ENCODE data around the gene STRADA.

The STRADA gene

DNA sequence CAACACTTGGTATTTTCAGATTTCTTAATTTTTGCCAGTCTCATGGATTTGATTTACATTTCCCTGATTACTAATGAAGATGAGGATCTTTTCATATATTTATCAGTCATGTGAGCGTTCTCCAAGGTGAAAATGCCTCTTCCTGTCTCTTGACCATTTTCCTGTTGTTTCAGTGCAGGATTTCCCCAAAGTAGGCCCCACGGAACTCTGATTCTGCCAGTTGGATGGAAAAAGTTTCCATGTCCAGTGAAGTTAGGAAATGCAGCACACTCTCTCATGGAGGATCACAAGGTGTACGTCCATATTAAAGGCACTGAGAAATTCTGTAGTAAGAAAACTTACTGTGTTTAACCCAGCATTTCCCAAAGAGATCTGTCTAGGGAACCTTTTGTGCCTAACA, 25.2 kb downstream of the STRADA start:
- no peak overlapping the region for H3K9ac ChIP-seq (ENCODE audit: insufficient read length, low read depth)
- H3K4me1 ChIP-seq (ENCODE audit: insufficient read depth, insufficient read length) = no peaks in the 10 kb centered on the region
- no peaks in the 10 kb centered on the region for H3K27me3 ChIP-seq (ENCODE audit: insufficient read depth, insufficient read length)
- H3K9me3 ChIP-seq (ENCODE audit: insufficient read depth, low read length) = no peaks in the 10 kb centered on the region
- H3K4me3 ChIP-seq (ENCODE audit: insufficient read length, low read depth) = no peak overlapping the region
- no peak for DNase-seq (ENCODE audit: low read depth, low spot score)
- TF ChIP-seq ZNF274 (IDR thresholded peaks at IDR 0.05; ENCODE audit: low read depth, low read length) = no peak
- no peak for TF ChIP-seq SUZ12 (IDR thresholded peaks at IDR 0.05; ENCODE audit: extremely low read depth, insufficient read depth, insufficient read length)
- TF ChIP-seq YY1 (IDR thresholded peaks at IDR 0.05; ENCODE audit: insufficient read depth, insufficient read length) = no peak
- peaks cover 39% of the 10 kb centered on the region for H3K36me3 ChIP-seq (ENCODE audit: insufficient read depth, insufficient read length, low read length)

GRCh38 chr17:63714550-63715277, 26.9 kb downstream of the STRADA start:
- no peaks in the 10 kb centered on the region for H3K27me3 ChIP-seq (ENCODE audit: insufficient read depth, insufficient read length)
- no peak for DNase-seq (ENCODE audit: low read depth, low spot score)
- H3K4me3 ChIP-seq (ENCODE audit: insufficient read length, low read depth) = no peak overlapping the region
- no peaks in the 10 kb centered on the region for H3K9me3 ChIP-seq (ENCODE audit: insufficient read depth, low read length)
- H3K4me1 ChIP-seq (ENCODE audit: insufficient read depth, insufficient read length) = no peaks in the 10 kb centered on the region
- TF ChIP-seq SUZ12 (IDR thresholded peaks at IDR 0.05; ENCODE audit: extremely low read depth, insufficient read depth, insufficient read length) = no peak
- no peak for TF ChIP-seq ZNF274 (IDR thresholded peaks at IDR 0.05; ENCODE audit: low read depth, low read length)
- TF ChIP-seq YY1 (IDR thresholded peaks at IDR 0.05; ENCODE audit: insufficient read depth, insufficient read length) = no peak
- peaks cover 50% of the 10 kb centered on the region for H3K36me3 ChIP-seq (ENCODE audit: insufficient read depth, insufficient read length, low read length)
- H3K9ac ChIP-seq (ENCODE audit: insufficient read length, low read depth) = no peak overlapping the region

- Histone ChIP-seq H3K27me3 (ENCODE audit: insufficient read depth, insufficient read length) (no peaks in the 10 kb centered on the region), H3K9ac (ENCODE audit: insufficient read length, low read depth) (no peak overlapping the region), H3K4me3 (ENCODE audit: insufficient read length, low read depth) (no peak overlapping the region), H3K9me3 (ENCODE audit: insufficient read depth, low read length) (no peaks in the 10 kb centered on the region), H3K4me1 (ENCODE audit: insufficient read depth, insufficient read length) (no peaks in the 10 kb centered on the region), H3K36me3 (ENCODE audit: insufficient read depth, insufficient read length, low read length) (peaks cover 73% of the 10 kb centered on the region)
- TF ChIP-seq ZNF274 (IDR thresholded peaks at IDR 0.05; ENCODE audit: low read depth, low read length) = no peak
- TF ChIP-seq YY1 (IDR thresholded peaks at IDR 0.05; ENCODE audit: insufficient read depth, insufficient read length) = no peak
- TF ChIP-seq SUZ12 (IDR thresholded peaks at IDR 0.05; ENCODE audit: extremely low read depth, insufficient read depth, insufficient read length) = no peak
- DNase-seq (ENCODE audit: low read depth, low spot score) = no peak
Measured at GRCh38 chr17:63709110-63709509, 32.5 kb downstream of the STRADA start.

DNA sequence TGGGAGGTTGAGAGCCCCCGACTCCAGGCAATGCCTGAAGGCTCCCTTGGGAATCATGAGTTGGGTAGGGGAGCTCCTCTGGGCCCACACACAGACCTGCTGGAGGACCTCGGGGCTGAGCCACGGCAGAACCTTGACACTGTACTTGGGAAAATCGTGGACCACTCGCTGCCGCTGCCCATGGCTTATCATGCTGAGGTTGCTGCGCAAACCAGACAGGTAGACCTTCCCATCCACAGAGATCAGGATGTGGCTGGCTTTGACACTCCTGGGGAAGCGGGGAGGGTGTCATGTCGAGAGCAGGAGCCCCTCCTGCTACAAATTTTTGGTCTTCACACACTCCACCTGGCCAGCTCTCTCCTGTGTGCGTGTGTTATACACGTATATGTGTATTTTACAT, 34.4 kb downstream of the STRADA start:
- no peak overlapping the region for H3K9ac ChIP-seq (ENCODE audit: insufficient read length, low read depth)
- H3K9me3 ChIP-seq (ENCODE audit: insufficient read depth, low read length) = no peaks in the 10 kb centered on the region
- peaks cover 81% of the 10 kb centered on the region for H3K36me3 ChIP-seq (ENCODE audit: insufficient read depth, insufficient read length, low read length)
- TF ChIP-seq SUZ12 (IDR thresholded peaks at IDR 0.05; ENCODE audit: extremely low read depth, insufficient read depth, insufficient read length) (no peak), ZNF274 (IDR thresholded peaks at IDR 0.05; ENCODE audit: low read depth, low read length) (no peak), YY1 (IDR thresholded peaks at IDR 0.05; ENCODE audit: insufficient read depth, insufficient read length) (no peak)
- no peak for DNase-seq (ENCODE audit: low read depth, low spot score)
- peaks cover 6% of the 10 kb centered on the region for H3K4me1 ChIP-seq (ENCODE audit: insufficient read depth, insufficient read length)
- H3K4me3 ChIP-seq (ENCODE audit: insufficient read length, low read depth) = no peak overlapping the region
- no peaks in the 10 kb centered on the region for H3K27me3 ChIP-seq (ENCODE audit: insufficient read depth, insufficient read length)

GRCh38 chr17:63706336-63707082, 35.1 kb downstream of the STRADA start:
- no peak for DNase-seq (ENCODE audit: low read depth, low spot score)
- peaks cover 80% of the 10 kb centered on the region for H3K36me3 ChIP-seq (ENCODE audit: insufficient read depth, insufficient read length, low read length)
- H3K27me3 ChIP-seq (ENCODE audit: insufficient read depth, insufficient read length) = no peaks in the 10 kb centered on the region
- H3K4me3 ChIP-seq (ENCODE audit: insufficient read length, low read depth) = no peak overlapping the region
- H3K4me1 ChIP-seq (ENCODE audit: insufficient read depth, insufficient read length) = peaks cover 8% of the 10 kb centered on the region
- H3K9ac ChIP-seq (ENCODE audit: insufficient read length, low read depth) = no peak overlapping the region
- H3K9me3 ChIP-seq (ENCODE audit: insufficient read depth, low read length) = no peaks in the 10 kb centered on the region
- TF ChIP-seq YY1 (IDR thresholded peaks at IDR 0.05; ENCODE audit: insufficient read depth, insufficient read length) (no peak), SUZ12 (IDR thresholded peaks at IDR 0.05; ENCODE audit: extremely low read depth, insufficient read depth, insufficient read length) (no peak), ZNF274 (IDR thresholded peaks at IDR 0.05; ENCODE audit: low read depth, low read length) (no peak)

DNA sequence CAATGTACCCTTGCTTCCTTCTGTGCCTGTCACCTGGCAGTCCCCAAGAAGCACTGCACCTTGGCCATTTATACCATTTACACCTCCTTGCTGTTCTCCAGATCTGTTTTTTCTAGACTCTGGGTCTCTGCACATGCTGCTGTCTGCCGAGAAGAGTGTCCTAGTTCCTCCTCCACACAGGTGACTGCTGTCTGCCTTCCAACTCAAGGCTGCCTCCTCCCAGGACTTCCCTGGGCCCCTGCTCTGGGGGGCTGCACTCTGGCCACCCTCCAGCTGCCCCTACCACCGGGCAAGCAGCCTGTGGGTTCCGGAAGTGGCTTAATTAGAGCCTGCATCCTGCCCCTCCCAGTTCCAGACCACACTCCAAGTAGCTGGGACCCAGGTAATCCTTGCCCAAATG, 35.9 kb downstream of the STRADA start:
- H3K4me1 ChIP-seq (ENCODE audit: insufficient read depth, insufficient read length) = peaks cover 16% of the 10 kb centered on the region
- H3K4me3 ChIP-seq (ENCODE audit: insufficient read length, low read depth) = no peak overlapping the region
- no peaks in the 10 kb centered on the region for H3K9me3 ChIP-seq (ENCODE audit: insufficient read depth, low read length)
- H3K36me3 ChIP-seq (ENCODE audit: insufficient read depth, insufficient read length, low read length) = peaks cover 77% of the 10 kb centered on the region
- no peak for DNase-seq (ENCODE audit: low read depth, low spot score)
- no peaks in the 10 kb centered on the region for H3K27me3 ChIP-seq (ENCODE audit: insufficient read depth, insufficient read length)
- no peak for TF ChIP-seq YY1 (IDR thresholded peaks at IDR 0.05; ENCODE audit: insufficient read depth, insufficient read length)
- TF ChIP-seq SUZ12 (IDR thresholded peaks at IDR 0.05; ENCODE audit: extremely low read depth, insufficient read depth, insufficient read length) = no peak
- no peak for TF ChIP-seq ZNF274 (IDR thresholded peaks at IDR 0.05; ENCODE audit: low read depth, low read length)
- H3K9ac ChIP-seq (ENCODE audit: insufficient read length, low read depth) = no peak overlapping the region

DNA sequence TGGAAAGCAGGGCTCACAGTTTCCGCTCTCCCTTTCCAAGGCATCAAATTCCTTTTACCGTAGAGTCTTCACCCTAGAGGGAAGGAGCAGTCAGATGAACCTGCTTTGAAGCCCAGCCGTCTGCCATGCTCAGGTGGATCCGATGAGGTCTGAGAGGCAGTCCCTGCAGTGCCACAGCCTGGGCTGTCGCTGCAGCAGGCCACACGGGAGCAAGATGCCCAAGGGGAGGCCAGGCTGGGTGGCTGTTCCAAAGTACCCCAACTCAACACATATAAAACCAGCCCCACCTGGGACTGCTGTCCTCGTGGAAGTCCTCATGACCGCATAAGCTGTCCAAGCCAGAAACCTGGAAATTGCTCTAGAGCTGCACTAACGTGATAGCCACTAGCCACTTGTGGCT, 36.8 kb downstream of the STRADA start:
- Histone ChIP-seq H3K9me3 (ENCODE audit: insufficient read depth, low read length) (no peaks in the 10 kb centered on the region), H3K36me3 (ENCODE audit: insufficient read depth, insufficient read length, low read length) (peaks cover 71% of the 10 kb centered on the region), H3K4me1 (ENCODE audit: insufficient read depth, insufficient read length) (peaks cover 16% of the 10 kb centered on the region), H3K27me3 (ENCODE audit: insufficient read depth, insufficient read length) (no peaks in the 10 kb centered on the region), H3K9ac (ENCODE audit: insufficient read length, low read depth) (no peak overlapping the region), H3K4me3 (ENCODE audit: insufficient read length, low read depth) (no peak overlapping the region)
- no peak for DNase-seq (ENCODE audit: low read depth, low spot score)
- TF ChIP-seq YY1 (IDR thresholded peaks at IDR 0.05; ENCODE audit: insufficient read depth, insufficient read length) (no peak), ZNF274 (IDR thresholded peaks at IDR 0.05; ENCODE audit: low read depth, low read length) (no peak), SUZ12 (IDR thresholded peaks at IDR 0.05; ENCODE audit: extremely low read depth, insufficient read depth, insufficient read length) (no peak)
